DLD1 (cell line): ENCODE results near the gene UBASH3A.

Experiments
- in situ Hi-C: cut with HindIII; loops from 2 replicates; pipeline ENCODE4 v1.10.0; 2017; ENCODE audit warnings: low sequenced_read_pairs

UBASH3A gene

DNA sequence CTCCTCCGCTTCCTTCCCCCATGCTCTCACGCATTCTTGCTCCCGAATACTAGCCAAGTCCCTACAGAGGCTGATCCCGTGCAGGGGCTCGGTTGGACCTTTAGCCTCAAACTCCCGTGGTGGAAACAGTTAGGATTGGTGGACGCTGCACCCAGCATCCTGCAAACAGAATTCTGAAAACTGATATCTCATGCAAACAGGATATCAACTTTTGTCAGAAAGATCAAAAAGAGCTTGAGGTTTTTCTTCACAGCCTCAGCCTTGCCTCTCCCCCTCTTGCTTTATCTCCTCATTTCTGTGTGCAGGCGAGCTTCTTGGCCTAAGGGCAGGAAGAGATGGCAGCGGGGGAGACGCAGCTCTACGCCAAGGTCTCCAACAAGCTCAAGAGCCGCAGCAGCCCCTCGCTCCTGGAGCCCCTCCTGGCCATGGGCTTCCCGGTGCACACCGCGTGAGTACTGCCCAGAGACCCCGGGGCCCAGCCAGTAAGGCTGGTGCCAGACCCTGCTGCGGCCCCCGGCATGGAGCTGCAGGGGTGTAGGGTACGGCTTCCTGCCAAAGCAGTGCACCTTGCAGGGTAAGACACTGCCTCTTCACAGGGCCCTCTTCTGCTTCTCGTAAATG is at the start of gene UBASH3A:
UBASH3A (plus strand) TSS at position 292 of the 621 bp plus-strand sequence; CDS start at position 336, 44 bp downstream.
- in situ Hi-C loops = no loop called here

DNA sequence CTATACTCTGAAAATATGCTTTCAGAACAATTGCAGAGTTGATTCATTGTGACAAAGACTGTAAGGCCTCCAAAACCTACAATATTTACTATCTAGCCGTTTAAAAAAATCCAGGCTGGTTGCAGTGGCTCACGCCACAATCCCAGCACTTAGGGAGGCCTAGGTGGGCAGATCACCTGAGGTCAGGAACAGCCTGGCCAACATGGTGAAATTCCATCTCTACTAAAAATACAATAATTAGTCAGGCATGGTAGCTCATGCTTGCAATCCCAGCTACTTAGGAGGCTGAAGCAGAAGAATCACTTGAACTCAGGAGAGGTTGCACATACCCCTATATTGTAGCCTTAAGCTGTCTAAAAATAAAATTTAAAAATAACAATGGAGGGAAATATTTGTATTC is 47.7 kb upstream of the UBASH3A start:
- in situ Hi-C loops = no loop called here

GRCh38 chr21:42356650-42357049 is 47.1 kb upstream of the UBASH3A start:
- in situ Hi-C loops = no loop called here

DNA sequence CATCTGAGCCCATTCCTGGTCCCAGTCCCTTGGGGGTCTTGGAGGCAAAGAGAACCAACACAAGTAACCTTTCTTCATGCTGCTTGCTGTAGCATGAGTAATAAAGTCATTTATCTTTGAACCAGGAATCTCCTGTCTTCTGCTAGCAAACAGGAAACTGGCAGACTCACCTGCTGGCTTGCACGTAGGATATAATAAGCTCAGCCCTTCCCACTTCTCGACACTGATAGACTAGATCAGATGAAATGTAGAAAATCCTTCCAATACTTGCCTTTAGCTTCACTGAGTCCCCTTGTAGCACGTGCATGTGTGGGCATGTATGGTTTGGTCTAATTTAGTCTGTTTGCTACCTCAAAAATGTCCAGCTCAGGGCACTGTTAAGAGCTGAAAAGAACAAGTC is 46.4 kb upstream of the UBASH3A start:
- in situ Hi-C loops = no loop called here

DNA sequence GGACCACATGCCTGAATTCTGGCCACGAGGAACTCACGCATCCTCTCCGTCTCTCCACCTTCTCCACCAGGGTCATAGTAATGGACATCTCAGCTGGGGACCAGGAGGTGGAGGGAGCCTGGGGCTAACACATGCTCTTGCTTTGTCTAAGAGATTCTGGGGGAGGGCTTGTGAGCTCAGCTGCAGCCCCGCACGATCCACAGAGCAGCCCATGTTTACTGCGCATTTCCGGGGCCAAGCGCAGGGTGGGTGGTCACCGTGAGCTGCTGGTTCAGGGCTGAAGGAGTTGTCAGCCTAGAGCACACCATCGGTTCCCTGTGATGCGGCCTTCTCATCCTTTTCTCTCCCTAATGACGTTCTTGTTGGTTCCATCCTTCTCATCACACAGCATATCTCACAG is 45.4 kb upstream of the UBASH3A start:
- in situ Hi-C loops = no loop called here

GRCh38 chr21:42358937-42359336 is 44.8 kb upstream of the UBASH3A start:
- in situ Hi-C loops = no loop called here

- in situ Hi-C loops = no loop called here
Measured at GRCh38 chr21:42360317-42360716, 43.4 kb upstream of the UBASH3A start.

- in situ Hi-C loops = no loop called here
Measured at GRCh38 chr21:42361286-42361685, 42.4 kb upstream of the UBASH3A start.

DNA sequence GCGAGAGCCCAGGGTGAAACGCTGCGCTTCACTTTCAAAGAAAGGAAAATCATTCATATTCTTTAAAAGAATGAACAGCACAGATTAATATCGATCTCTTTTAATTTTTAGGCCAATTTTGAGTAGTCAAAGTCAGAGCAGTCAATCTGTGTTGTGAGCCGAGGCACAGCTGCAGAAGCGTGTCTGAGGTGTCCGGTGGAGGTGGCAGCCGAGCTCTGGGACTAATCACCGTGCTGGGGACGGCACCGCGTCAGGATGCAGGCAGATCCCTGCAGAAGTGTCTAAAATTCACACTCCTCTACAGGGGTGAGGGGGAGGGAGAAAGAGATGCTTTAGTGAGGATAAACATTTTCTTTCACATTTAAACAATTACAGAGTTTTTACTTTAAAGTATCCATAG is 41.5 kb upstream of the UBASH3A start:
- in situ Hi-C loops = no loop called here

DNA sequence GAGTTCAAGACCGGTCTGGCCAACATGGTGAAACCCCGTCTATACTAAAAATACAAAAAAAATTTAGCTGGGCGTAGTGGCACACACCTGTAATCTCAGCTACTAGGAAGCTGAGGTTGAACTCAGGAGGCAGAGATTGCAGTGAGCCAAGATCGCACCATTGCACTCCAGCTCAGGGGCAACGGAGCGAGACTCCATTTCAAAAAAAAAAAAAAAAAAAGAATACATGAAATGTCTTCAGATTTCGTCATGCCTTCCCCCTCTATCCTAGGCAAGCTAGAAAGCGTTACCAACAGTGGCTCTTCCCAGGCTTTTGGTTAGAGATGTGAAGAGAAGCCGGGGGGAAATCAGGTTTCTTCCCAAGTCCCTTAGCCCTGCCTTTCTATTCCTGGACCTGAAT is 41.0 kb upstream of the UBASH3A start:
- in situ Hi-C loops = no loop called here

GRCh38 chr21:42363312-42363711 is 40.4 kb upstream of the UBASH3A start:
- in situ Hi-C loops = no loop called here

- in situ Hi-C loops = no loop called here
Measured at GRCh38 chr21:42364304-42364865, 39.3 kb upstream of the UBASH3A start.

DNA sequence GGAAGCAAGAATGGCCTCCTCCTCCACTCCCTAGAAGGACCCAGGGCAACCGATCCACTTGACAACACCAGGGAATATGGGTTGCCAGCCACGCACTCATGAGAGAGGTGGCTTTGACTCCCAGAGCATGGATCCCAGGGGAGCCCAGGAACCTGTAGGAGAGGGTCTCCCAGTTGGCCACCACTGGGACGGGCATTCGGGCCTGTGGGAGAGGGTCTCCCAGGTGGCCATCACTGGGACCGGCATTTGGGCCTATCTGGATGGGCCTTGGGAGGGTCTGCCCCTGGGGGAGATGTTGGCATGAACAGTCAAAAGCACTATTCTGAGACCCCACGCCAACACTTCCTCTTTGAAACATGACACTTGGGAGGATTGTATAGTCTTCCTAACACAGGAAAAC is 37.9 kb upstream of the UBASH3A start:
- in situ Hi-C loops = no loop called here

DNA sequence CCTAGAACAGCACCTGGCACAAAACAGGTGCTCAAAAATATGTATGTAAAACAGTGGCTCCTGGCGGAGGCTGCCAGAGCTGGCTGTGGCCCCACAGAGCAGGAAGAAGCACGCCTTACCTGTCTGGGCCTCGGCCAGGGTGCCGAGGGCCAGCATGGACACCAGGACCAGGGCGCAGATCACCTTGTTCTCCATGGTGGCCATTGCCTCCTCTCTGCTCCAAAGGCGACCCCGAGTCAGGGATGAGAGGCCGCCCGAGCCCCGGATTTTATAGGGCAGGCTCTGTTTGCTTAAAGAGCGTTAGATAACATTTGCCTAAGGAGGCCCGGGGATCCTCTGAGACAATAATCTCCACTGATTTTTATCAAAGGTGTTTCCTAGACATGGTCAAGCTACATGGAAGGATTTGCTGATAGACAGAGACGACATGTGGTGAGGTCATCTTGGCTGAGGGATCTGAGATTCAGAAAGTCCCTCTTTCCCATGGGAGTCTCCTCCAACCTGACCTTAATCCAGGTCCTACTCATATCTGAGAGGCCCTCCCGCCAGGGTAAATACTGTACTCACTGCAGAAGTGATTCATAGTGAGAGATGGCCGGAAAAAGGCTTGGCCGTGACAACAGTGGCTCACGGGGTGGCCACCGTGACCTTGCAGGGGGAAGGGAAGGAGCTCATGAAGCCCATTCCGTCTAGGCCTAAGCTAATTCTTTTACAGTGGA is 37.3 kb upstream of the UBASH3A start, which contains the start of gene TFF1:
TFF1 (minus strand) TSS at position 244 of the 719 bp plus-strand sequence; CDS start at position 204, 40 bp downstream.
- in situ Hi-C loops = no loop called here

GRCh38 chr21:42367367-42368165 is 36.1 kb upstream of the UBASH3A start:
- in situ Hi-C loops = no loop called here

GRCh38 chr21:42369821-42370220 is 33.9 kb upstream of the UBASH3A start:
- in situ Hi-C loops = no loop called here

- in situ Hi-C loops = no loop called here
Measured at GRCh38 chr21:42370894-42371654, 32.6 kb upstream of the UBASH3A start.

DNA sequence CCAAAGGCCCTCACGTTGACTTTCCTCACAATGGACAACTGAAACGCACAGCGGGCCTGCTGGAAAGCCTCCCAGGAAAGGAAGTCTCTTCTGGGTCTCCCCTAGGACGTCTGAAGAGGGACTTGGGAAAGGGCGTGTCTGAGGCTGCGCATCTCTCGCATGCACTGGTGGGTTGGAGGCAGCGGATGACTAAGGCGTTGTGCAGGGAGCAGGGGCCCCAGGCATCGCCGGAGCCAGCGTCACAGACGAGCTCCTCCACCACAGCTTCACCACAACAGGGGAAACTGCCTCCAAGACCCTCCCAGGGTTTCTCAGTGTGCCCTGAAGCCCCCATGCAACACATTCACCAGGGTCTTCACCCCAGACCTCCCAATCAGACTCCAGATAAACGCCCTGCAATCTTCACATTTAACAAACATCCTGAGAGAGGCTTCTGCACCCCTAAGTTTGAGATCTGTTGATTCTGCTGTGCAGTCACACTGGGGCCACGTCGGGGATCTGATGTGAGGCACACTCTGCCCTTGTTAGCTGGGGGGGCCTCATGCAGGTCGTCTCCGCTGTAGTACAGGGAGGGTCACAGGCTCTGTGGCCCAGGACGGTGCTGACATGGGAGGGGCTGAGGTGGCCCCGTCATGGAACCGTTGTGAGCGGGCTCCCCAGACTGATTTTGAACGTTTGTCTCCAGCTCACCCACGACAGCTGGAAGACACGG is 30.4 kb upstream of the UBASH3A start:
- in situ Hi-C loops = no loop called here

GRCh38 chr21:42373908-42374455 is 29.7 kb upstream of the UBASH3A start:
- in situ Hi-C loops = no loop called here

DNA sequence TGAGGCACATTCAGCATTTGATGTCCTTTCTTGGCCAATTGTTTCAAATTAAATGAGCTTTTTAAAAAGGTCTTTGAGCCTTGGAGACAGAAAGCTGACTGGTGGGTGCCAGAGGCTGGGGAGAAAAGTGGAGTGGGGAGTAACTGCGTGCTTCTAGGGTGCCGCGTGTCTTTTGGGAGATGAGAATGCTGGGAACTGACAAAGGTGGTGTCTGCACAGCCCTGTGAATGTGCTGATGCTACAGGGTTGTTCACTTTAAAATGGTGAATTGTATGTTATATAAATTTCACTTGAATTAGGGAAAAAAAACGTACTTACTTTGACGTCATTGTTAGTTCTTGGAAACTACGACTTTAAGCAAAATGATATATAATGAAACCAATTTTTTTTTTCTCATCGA is 29.2 kb upstream of the UBASH3A start:
- in situ Hi-C loops = no loop called here
